HG03108 (cell line): ENCODE measurements around the gene TH.

Experiments
- ATAC-seq: cut with Tn5 transposase; IDR thresholded peaks from one replicate; pipeline ENCODE4 v1.9.1; 2021; ENCODE audit warnings: moderate library complexity; ENCODE audit not compliant: unreplicated experiment

Gene TH

GRCh38 chr11:2143799-2144543, 27.6 kb downstream of the TH start:
- no peak for ATAC-seq

GRCh38 chr11:2143477-2143798, 28.2 kb downstream of the TH start:
- ATAC-seq, result no peak

- ATAC-seq, result no peak
Observed at GRCh38 chr11:2142762-2143202, 28.8 kb downstream of the TH start.

- ATAC-seq, result no peak
Observed at GRCh38 chr11:2142300-2142759, 29.3 kb downstream of the TH start.

GRCh38 chr11:2140411-2141400, 30.9 kb downstream of the TH start:
- no peak for ATAC-seq

GRCh38 chr11:2139621-2140337, 31.8 kb downstream of the TH start:
- ATAC-seq, result no peak

GRCh38 chr11:2139123-2139521, 32.5 kb downstream of the TH start, which contains the start of gene IGF2:
Gene IGF2 (minus strand): TSS chr11:2139389. CDS start chr11:2135523, 3,866 bp downstream.
- ATAC-seq, result no peak

GRCh38 chr11:2138431-2139122, 33.0 kb downstream of the TH start:
- ATAC-seq, result no peak

- no peak for ATAC-seq
Observed at GRCh38 chr11:2138068-2138430, 33.6 kb downstream of the TH start.

- no peak for ATAC-seq
Observed at GRCh38 chr11:2137202-2138067, 34.2 kb downstream of the TH start.

- no peak for ATAC-seq
Observed at GRCh38 chr11:2136952-2137201, 34.7 kb downstream of the TH start.

- ATAC-seq, result no peak
Observed at GRCh38 chr11:2136209-2136951, 35.2 kb downstream of the TH start.

GRCh38 chr11:2135648-2136201, 35.9 kb downstream of the TH start:
- no peak for ATAC-seq

GRCh38 chr11:2135018-2135569, 36.5 kb downstream of the TH start:
- ATAC-seq, result no peak

- ATAC-seq, result no peak
Observed at GRCh38 chr11:2134022-2135010, 37.3 kb downstream of the TH start.

- no peak for ATAC-seq
Observed at GRCh38 chr11:2133241-2134021, 38.2 kb downstream of the TH start.

GRCh38 chr11:2132874-2133240, 38.8 kb downstream of the TH start:
- no peak for ATAC-seq
